Spinal cord (tissue), 10 donors: ENCODE data around the gene ATG7. TPM values are rescaled to one million over a fixed set of nuclear protein-coding genes. Genes with fewer than 3 reads are reported as not detected.
"Not testable (repeated sequence)": the region's sequence is repeated elsewhere in the genome, so short reads cannot be mapped to it uniquely, and the experiment has no call there.

Experiments
- DNase-seq, 6 donors: peaks; one replicate each; pipeline versions ENCODE4 v3.0.0 to v3.0.0-alpha.2; 2013 to 2015; ENCODE audit warnings: low spot score in 6 of 6, low read depth in 4 of 6
- H3K27ac ChIP-seq: one replicate; pipeline ENCODE4 v1.5.1; 2013; ENCODE audit warnings: low read depth, low read length, control low read depth
- H3K27me3 ChIP-seq: one replicate; pipeline ENCODE4 v1.6.1; 2013; ENCODE audit warnings: low read length; ENCODE audit not compliant: control insufficient read depth, insufficient read depth
- H3K36me3 ChIP-seq: one replicate; pipeline ENCODE4 v1.6.1; 2013; ENCODE audit warnings: low read length; ENCODE audit not compliant: control insufficient read depth, insufficient read depth
- H3K4me1 ChIP-seq: one replicate; pipeline ENCODE4 v1.6.1; 2013; ENCODE audit warnings: low read length; ENCODE audit not compliant: control insufficient read depth, insufficient read depth
- H3K4me3 ChIP-seq: one replicate; pipeline ENCODE4 v1.5.1; 2013; ENCODE audit warnings: low read depth, low read length, control low read depth
- H3K9me3 ChIP-seq: one replicate; pipeline ENCODE4 v1.6.1; 2013; ENCODE audit warnings: low read length; ENCODE audit not compliant: control insufficient read depth, insufficient read depth
- WGBS: methylation state at CpG from one replicate; pipeline ENCODE4 v1.1.5; 2013; ENCODE audit warnings: missing lambda C conversion rate; ENCODE audit not compliant: insufficient coverage; 5-methylcytosine and 5-hydroxymethylcytosine counted together
- polyA plus RNA-seq, 2 donors: library from polyadenylated mRNA; unstranded; fragments of 120-200 nt; gene quantifications; one replicate each; pipeline ENCODE4 v1.2.1, GENCODE V29; 2013; ENCODE audit not compliant: insufficient read length in 2 of 2
- total RNA-seq, 2 donors: library from RNA; depleted of rRNA in 1 of 2; stranded (reverse); fragments of 120-200 nt in 1 of 2; fragments of >200 nt in 1 of 2; gene quantifications; one replicate each; pipeline versions ENCODE4 v1.2.3 to v1.2.4, GENCODE V29; 2013 to 2014
- donor health status: healthy.

Gene ATG7
- total and polyA plus RNA-seq, 4 donors: 18.2 to 48.0 (median 26.4) TPM

DNA sequence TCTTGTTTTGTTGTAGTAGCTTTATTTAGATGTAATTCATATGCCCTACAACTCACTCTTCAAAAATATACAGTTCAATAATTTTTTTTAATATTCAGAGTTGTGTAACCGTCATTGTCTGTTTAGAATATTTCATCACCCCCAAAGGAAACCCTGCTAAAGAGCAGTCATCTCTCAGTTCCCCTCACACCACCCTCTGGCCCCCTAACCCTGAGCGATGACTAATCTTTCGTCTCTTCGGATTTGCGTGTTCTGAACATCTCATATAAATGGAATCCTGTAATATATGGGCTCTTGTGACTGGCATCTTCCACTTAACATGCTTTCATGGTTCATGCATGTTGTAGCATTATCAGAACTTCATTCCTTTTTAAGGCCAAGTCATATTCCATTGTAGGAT, 183.8 kb downstream of the ATG7 start:
- H3K4me1 ChIP-seq: peaks cover 14% of the 10 kb centered on the region
- no peaks in the 10 kb centered on the region for H3K27me3 ChIP-seq
- H3K27ac ChIP-seq: no peak overlapping the region
- no CpG with 5 or more reads among the region's 5 CpGs for WGBS
- no peak overlapping the region for H3K4me3 ChIP-seq
- DNase-seq: no peak
- no peaks in the 10 kb centered on the region for H3K36me3 ChIP-seq
- H3K9me3 ChIP-seq: no peaks in the 10 kb centered on the region

- DNase-seq: peak in 1 of 6 donors; percentile 58
- Histone ChIP-seq H3K4me1 (peaks cover 14% of the 10 kb centered on the region), H3K27ac (no peak overlapping the region), H3K4me3 (no peak overlapping the region), H3K27me3 (no peaks in the 10 kb centered on the region), H3K36me3 (no peaks in the 10 kb centered on the region), H3K9me3 (no peaks in the 10 kb centered on the region)
- WGBS: 77% methylated on average over 3 of the region's 4 CpGs
Measured at GRCh38 chr3:11457135-11457534, 184.9 kb downstream of the ATG7 start.

- H3K27ac ChIP-seq: no peak overlapping the region
- no CpG with 5 or more reads among the region's 3 CpGs for WGBS
- DNase-seq: peak in 2 of 6 donors; percentile 28 to 71
- no peaks in the 10 kb centered on the region for H3K9me3 ChIP-seq
- H3K36me3 ChIP-seq: no peaks in the 10 kb centered on the region
- H3K4me1 ChIP-seq: peaks cover 7% of the 10 kb centered on the region
- no peak overlapping the region for H3K4me3 ChIP-seq
- no peaks in the 10 kb centered on the region for H3K27me3 ChIP-seq
Measured at GRCh38 chr3:11459186-11459824, 187.1 kb downstream of the ATG7 start.

- no peaks in the 10 kb centered on the region for H3K27me3 ChIP-seq
- DNase-seq: no peak
- H3K27ac ChIP-seq: no peak overlapping the region
- no peak overlapping the region for H3K4me3 ChIP-seq
- no CpG with 5 or more reads among the region's 3 CpGs for WGBS
- H3K9me3 ChIP-seq: no peaks in the 10 kb centered on the region
- no peaks in the 10 kb centered on the region for H3K36me3 ChIP-seq
- peaks cover 15% of the 10 kb centered on the region for H3K4me1 ChIP-seq
Measured at GRCh38 chr3:11461226-11461625, 189.0 kb downstream of the ATG7 start.

GRCh38 chr3:11462673-11463072, 190.5 kb downstream of the ATG7 start:
- no CpG with 5 or more reads among the region's 4 CpGs for WGBS

DNA sequence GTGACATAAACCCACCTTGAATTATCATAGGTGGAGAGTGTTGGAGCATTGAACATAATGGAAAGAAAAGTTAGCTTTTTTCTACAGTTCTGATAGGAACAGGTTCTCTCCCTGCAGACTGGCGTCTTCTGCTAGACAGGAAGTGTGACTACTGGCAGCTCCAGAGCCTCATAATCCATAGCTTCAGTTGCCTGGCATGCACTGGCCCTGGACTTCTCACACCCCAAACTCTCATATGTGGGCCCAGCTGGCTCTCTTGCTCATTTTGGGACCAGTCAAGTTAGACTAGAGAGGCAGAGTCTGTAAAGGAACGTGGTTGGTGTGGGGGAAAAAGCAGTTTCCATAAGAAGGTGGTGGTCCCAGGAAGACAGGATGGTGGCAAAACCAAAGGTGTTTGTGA, 191.4 kb downstream of the ATG7 start:
- Histone ChIP-seq H3K4me3 (no peak overlapping the region), H3K9me3 (no peaks in the 10 kb centered on the region), H3K27me3 (no peaks in the 10 kb centered on the region), H3K4me1 (peaks cover 22% of the 10 kb centered on the region), H3K27ac (no peak overlapping the region), H3K36me3 (no peaks in the 10 kb centered on the region)
- 96% methylated on average over 2 of the region's 2 CpGs for WGBS
- DNase-seq: peak in 1 of 6 donors; percentile 45

More at GRCh38 chr3:11462673-11463072, 190.5 kb downstream of the ATG7 start:
- DNase-seq, H3K9me3 ChIP-seq, H3K36me3 ChIP-seq, H3K4me3 ChIP-seq, H3K27ac ChIP-seq, H3K27me3 ChIP-seq: not testable (repeated sequence)
- peaks cover 22% of the 10 kb centered on the region for H3K4me1 ChIP-seq

- WGBS: no CpG with 5 or more reads among the region's 6 CpGs
- H3K27ac ChIP-seq: peak overlapping the region; percentile 25
- DNase-seq: peak in 2 of 6 donors; percentile 63 to 82
- H3K4me3 ChIP-seq: no peak overlapping the region
- H3K9me3 ChIP-seq: no peaks in the 10 kb centered on the region
- no peaks in the 10 kb centered on the region for H3K27me3 ChIP-seq
- peaks cover 22% of the 10 kb centered on the region for H3K4me1 ChIP-seq
- H3K36me3 ChIP-seq: no peaks in the 10 kb centered on the region
Measured at GRCh38 chr3:11464356-11464755, 192.2 kb downstream of the ATG7 start.

DNA sequence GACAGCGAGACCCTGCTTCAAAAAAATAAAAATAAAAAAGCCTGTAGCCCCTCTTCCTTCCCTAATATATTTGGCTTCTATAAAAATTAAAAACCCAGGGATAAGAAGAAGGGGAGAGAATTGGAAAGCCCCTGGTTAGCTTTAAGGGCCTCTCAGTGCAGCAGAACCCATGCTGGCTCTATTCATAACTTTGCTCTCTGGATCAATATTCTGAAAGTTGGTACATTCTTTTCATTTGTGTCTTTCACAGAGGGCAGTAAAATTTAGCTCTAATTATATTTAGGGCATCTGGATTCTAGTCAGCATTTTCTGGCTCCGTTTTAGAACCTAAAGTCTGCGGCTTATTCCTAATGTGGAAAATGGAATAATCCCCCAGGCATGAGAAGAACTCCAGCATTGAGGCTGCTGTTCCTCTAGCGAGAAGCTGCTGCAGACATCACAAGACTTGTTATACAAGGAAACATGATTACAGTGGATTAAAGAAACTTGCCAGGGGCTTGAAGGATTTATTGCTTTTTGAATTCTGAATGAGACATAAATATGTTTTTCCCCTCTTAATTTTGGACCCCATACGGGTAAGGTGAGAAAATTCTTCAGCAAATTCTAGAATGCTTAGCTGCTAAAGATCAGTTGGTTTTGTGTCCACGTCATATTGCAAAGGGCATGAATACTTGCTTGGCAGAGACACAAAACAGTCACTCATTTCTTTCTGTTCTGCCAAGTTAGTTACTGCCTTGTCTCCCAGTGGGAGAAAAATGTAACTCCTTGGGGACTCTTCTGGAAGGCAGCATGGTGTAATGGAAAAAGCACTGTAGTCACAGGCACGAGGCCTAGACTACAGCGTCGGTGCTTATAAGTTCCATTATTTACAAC, 193.8 kb downstream of the ATG7 start:
- 33% methylated on average over 1 of the region's 9 CpGs for WGBS
- peak in 2 of 6 donors; percentile 73 to 86 for DNase-seq
- no peak overlapping the region for H3K4me3 ChIP-seq
- no peaks in the 10 kb centered on the region for H3K9me3 ChIP-seq
- H3K27me3 ChIP-seq: no peaks in the 10 kb centered on the region
- H3K27ac ChIP-seq: peak overlapping the region; percentile 89
- H3K4me1 ChIP-seq: peaks cover 19% of the 10 kb centered on the region
- H3K36me3 ChIP-seq: no peaks in the 10 kb centered on the region

DNA sequence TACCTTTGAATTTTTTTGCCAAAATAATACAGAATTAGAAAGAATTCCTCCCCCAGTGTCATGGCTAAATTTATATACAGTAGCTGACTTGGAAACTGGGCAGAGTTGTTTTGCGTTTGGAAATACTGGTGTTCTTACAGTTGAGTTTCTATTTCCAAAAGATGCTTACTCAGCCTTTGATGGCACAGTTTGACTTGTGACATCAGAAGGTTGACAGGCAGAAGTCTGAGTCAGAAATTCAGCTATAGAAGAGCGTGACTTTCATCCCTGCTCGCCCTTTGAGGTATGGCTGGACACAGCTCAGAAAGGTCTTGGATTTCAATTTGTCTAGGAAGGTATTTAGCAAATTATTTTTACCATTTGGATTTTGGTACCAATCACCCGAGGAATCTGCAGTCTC, 195.7 kb downstream of the ATG7 start:
- no peaks in the 10 kb centered on the region for H3K36me3 ChIP-seq
- H3K27me3 ChIP-seq: no peaks in the 10 kb centered on the region
- no peak for DNase-seq
- H3K27ac ChIP-seq: no peak overlapping the region
- peaks cover 19% of the 10 kb centered on the region for H3K4me1 ChIP-seq
- no peaks in the 10 kb centered on the region for H3K9me3 ChIP-seq
- H3K4me3 ChIP-seq: no peak overlapping the region
- WGBS: 100% methylated on average over 2 of the region's 4 CpGs
